HEK293T (cell line): ENCODE measurements around the gene TTC36.

ENCODE experiments used
- ARNT ChIP-seq: fragments of 450-650 bp; IDR thresholded peaks from 2 replicates; pipeline ENCODE4 v1.6.1; 2017; ENCODE audit warnings: mild to moderate bottlenecking
- ELF4 ChIP-seq: fragments of 450-650 bp; IDR thresholded peaks from 2 replicates; pipeline ENCODE4 v1.6.1; 2017; ENCODE audit warnings: antibody characterized with exemption
- FOXA1 ChIP-seq: fragments of 450-650 bp; IDR thresholded peaks from 2 replicates; pipeline ENCODE4 v1.6.1; 2016; ENCODE audit warnings: mild to moderate bottlenecking
- FOXK2 ChIP-seq: fragments of 450-650 bp; IDR thresholded peaks from 2 replicates; pipeline ENCODE4 v1.6.1; 2016; ENCODE audit warnings: mild to moderate bottlenecking
- FOXM1 ChIP-seq: fragments of 450-650 bp; IDR thresholded peaks from 2 replicates; pipeline ENCODE4 v1.6.1; 2017; ENCODE audit warnings: mild to moderate bottlenecking, borderline replicate concordance
- HDGF ChIP-seq: fragments of 450-650 bp; IDR thresholded peaks from 2 replicates; pipeline ENCODE4 v1.6.1; 2017; ENCODE audit warnings: antibody characterized with exemption, borderline replicate concordance
- L3MBTL2 ChIP-seq: fragments of 450-650 bp; conservative IDR thresholded peaks from 2 replicates; pipeline ENCODE4 v1.6.1; 2016; ENCODE audit warnings: mild to moderate bottlenecking
- LEF1 ChIP-seq: fragments of 450-650 bp; IDR thresholded peaks from 2 replicates; pipeline ENCODE4 v1.6.1; 2017; ENCODE audit warnings: mild to moderate bottlenecking, borderline replicate concordance
- NFRKB ChIP-seq: fragments of 450-650 bp; IDR thresholded peaks from 2 replicates; pipeline ENCODE4 v1.6.1; 2016; ENCODE audit warnings: mild to moderate bottlenecking, moderate library complexity
- SP1 ChIP-seq: fragments of 450-650 bp; IDR thresholded peaks from 2 replicates; pipeline ENCODE4 v1.6.1; 2017
- SUZ12 ChIP-seq: fragments of 450-650 bp; IDR thresholded peaks from 2 replicates; pipeline ENCODE4 v1.6.1; 2016; ENCODE audit warnings: mild to moderate bottlenecking
- TARDBP ChIP-seq: fragments of 450-650 bp; IDR thresholded peaks from 2 replicates; pipeline ENCODE4 v1.6.1; 2016
- ZNF384 ChIP-seq: fragments of 450-650 bp; IDR thresholded peaks from 2 replicates; pipeline ENCODE4 v1.6.1; 2016
- TF ChIP-seq, protein P1 (sequence below): fragments of 450-650 bp; IDR thresholded peaks from 2 replicates; pipeline ENCODE4 v1.6.1; 2016

GRCh38 chr11:118532091-118532490 lies 4.8 kb downstream of the TTC36 start:
- TF ChIP-seq FOXK2 (no peak), HDGF (no peak), NFRKB (no peak), LEF1 (no peak), SP1 (no peak), ZNF384 (no peak), TARDBP (no peak), FOXM1 (no peak), SUZ12 (no peak), ARNT (no peak), L3MBTL2 (no peak), FOXA1 (no peak), ELF4 (no peak)
- TF ChIP-seq, protein P1, sequence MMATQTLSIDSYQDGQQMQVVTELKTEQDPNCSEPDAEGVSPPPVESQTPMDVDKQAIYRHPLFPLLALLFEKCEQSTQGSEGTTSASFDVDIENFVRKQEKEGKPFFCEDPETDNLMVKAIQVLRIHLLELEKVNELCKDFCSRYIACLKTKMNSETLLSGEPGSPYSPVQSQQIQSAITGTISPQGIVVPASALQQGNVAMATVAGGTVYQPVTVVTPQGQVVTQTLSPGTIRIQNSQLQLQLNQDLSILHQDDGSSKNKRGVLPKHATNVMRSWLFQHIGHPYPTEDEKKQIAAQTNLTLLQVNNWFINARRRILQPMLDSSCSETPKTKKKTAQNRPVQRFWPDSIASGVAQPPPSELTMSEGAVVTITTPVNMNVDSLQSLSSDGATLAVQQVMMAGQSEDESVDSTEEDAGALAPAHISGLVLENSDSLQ, result no peak
